IPS-NIHi7 (cell line): ENCODE data around the gene NDUFS2.
"Not testable (repeated sequence)": the region's sequence is repeated elsewhere in the genome, so short reads cannot be mapped to it uniquely, and the experiment has no call there.

Source experiments
- DNase-seq: peaks from one replicate; pipeline ENCODE4 v3.0.0; 2012; ENCODE audit warnings: mixed read lengths; ENCODE audit errors: extremely low spot score

NDUFS2 gene

DNA sequence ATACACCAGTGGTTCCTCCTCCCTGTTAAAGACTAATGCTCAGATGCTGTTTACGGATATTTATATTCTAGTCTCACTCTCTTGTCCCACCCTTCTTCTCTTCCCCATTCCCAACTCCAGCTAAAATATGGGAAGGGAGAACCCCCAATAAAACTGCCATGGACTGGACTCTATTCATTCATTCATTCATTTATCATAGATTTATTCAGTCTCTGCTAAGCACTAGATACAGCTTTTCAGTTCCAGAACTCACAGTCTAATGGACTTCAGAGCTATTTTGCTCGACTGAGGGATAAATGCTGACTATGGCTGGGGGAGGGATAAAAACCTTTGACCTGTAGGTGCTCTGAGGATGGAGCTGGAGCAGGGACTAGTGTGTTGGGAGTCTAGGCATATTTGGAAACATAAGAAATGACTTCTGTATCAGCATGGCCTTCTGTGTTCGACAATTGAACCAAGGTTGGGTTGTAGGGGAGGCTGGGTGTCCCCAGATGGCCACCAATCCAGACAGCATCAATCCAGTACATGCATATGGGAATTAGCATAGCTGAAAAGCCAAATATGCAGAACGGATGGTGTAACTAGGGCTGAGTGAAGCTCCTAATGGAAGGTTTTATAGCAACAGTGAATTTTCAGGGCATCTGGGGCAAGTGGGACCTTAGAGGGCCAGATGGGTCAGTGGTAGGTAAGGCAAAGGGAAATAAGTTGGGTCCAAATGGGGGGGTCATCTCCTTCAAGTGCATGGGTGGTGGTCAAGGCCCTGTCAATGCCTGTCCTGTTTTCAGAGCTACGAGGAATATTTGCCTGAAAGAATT lies 17.1 kb downstream of the NDUFS2 start:
- no peak for DNase-seq

GRCh38 chr1:161220002-161220401 lies 17.8 kb downstream of the NDUFS2 start:
- no peak for DNase-seq

- DNase-seq, result no peak
Measured at GRCh38 chr1:161222175-161223019, 20.2 kb downstream of the NDUFS2 start.

- DNase-seq, result no peak
Measured at GRCh38 chr1:161223805-161224694, 21.9 kb downstream of the NDUFS2 start.

DNA sequence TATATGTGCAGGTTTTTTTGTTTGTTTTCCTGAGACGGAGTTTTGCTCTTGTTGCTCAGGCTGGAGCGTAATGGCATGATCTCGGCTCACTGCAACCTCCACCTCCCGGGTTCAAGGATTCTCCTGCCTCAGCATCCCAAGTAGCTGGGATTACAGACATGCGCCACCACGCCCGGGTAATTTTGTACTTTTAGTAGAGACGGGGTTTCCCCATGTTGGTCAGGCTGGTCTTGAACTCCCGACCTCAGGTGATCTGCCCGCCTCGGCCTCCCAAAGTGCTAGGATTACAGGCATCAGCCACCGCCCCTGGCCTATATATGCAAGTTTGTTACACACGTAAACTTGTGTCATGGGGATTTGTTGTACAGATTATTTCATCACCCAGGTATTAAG lies 22.5 kb downstream of the NDUFS2 start:
- not testable (repeated sequence) for DNase-seq

GRCh38 chr1:161225178-161225533 lies 23.0 kb downstream of the NDUFS2 start:
- DNase-seq, result no peak

DNA sequence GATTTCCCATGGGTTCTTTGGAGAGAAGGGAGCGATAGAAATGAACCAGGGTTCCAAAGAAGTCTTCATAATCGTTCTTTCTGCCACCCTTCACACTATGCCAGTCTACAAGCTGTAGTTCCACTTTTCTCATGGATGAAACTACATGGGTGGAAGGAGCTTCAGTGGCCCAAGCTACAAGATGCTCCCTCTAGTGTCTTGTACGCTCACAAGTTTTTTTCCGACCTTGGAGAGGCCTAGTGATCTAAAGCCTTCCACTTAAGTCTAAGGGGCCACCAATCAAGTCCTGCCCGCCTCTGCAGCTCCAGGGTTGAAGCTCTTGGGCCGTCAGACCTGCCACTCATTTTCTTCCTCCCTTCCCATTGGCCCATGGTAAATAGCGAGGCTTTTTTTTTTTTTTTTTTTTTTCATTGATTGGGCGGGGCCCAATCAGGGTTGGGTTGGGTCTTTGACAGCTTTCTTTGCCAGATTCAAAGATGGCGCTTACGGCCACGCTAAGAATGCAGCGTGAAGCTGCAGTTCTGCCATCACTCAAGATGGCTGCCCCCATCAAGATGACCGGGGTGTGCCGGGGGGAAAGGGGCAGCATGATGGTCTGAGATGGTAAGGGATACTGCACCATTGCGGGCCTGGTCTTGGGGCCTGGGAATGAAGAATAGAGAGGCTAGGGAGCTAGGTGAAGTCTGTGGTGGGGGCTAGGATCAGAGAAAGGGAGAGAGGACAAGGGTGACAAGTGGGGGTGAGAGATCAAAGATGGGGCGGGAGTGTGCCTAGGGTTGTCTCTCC lies 23.6 kb downstream of the NDUFS2 start, which contains the start of gene TOMM40L:
TOMM40L (plus strand) TSS at position 527 of the 786 bp plus-strand sequence. CDS start 430 bp downstream, outside the sequence.
- DNase-seq, result peak; percentile 96

- DNase-seq, result no peak
Measured at GRCh38 chr1:161226320-161226711, 24.1 kb downstream of the NDUFS2 start.

DNA sequence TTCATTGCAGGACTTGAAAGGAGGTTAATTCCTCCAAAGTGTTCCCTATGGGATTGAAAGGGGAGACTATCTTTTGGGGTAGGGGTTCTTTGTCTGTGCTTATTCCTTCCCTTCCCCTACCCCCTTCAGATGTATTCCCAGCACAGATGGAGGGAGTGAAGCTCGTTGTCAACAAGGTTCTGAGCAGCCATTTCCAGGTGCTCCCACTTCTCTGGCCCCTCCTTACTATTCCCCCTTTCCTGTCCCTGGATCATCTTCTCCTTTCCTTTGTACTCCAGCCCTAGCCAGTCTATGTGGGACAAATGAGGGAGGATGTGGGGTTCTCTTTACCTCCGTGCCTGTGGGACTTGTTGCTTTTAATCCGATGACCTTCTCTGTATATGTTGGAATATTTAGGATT lies 24.6 kb downstream of the NDUFS2 start:
- no peak for DNase-seq

GRCh38 chr1:161227196-161227871 lies 25.2 kb downstream of the NDUFS2 start:
- peak; percentile 76 for DNase-seq

DNA sequence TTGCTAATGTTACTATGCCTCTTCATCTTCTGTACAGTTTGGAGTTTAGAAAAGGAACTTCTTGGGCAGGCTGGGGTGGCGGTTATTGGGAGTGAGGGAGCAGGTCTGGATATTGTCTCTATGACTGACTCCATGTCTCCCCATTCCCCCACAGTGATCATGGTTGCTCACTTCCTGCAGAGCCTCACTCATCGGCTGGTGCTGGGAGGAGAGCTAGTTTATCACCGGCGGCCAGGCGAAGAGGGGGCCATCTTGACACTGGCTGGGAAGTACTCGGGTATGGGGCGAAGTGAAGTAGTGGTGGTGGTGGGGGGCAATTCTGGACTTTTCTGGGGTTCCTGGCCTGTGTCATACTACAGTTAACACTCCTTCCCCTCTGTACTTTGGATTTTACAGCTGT lies 25.9 kb downstream of the NDUFS2 start:
- no peak for DNase-seq

DNA sequence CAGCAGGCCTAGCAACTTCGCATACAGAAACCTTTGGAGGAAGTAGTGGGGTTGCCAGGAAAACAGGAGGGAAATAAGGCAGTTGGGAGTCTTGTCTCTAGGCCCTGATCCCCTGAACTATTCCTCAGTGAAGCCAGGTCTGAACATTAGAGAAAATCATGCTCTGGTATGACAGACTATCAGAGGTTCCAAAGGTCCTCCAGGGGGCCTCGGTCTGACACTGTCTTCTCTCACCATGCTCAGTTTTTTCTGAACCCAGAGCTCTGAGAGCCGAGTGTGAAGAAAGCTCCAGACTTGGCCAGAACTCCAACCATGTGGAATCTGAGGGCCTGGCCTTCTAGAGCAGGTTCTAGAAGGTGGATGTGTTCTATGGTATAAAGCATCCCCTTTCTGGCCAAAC lies 27.7 kb downstream of the NDUFS2 start:
- DNase-seq, result peak; percentile 38

DNA sequence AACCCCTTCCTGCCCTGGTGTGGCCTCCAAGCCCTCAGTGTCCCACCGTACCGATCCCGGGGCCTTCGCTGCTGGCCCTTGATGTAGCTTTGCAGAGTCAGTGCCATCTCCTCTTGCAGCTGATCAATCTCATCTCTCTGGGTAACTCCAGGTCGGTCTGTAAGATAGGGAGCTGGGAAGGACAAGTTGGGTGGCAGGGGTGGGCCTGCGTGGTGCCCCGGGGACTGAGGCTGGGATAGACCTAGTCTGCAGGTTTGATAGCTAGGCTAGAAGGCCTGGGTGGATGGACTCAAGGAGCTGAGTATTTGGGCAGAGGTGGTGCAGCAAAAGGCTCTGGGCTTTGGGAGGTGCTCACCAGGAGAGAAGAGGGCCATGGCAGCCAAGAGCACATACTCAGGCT lies 28.6 kb downstream of the NDUFS2 start:
- no peak for DNase-seq

DNA sequence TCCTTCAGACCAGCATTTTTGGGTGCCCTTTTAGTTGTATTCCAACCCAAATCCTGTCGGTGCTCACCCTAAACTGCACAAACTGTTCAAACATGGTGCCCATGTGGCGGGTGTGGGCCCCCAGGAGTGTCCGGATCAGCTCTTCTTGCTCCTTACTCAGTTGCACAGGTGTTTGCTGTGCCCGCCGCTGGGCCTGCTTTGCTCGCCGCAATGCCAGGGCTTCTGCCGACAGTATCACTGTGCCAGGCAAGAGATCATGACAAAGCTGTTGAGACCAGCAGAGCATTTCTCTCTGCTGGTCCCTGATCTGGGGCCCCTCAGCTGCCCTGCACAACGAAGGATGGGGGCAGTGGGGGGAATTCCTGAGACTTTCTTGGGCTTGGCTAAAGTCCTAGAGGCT lies 30.9 kb downstream of the NDUFS2 start:
- no peak for DNase-seq

GRCh38 chr1:161235957-161236775 lies 34.0 kb downstream of the NDUFS2 start:
- DNase-seq, result no peak

DNA sequence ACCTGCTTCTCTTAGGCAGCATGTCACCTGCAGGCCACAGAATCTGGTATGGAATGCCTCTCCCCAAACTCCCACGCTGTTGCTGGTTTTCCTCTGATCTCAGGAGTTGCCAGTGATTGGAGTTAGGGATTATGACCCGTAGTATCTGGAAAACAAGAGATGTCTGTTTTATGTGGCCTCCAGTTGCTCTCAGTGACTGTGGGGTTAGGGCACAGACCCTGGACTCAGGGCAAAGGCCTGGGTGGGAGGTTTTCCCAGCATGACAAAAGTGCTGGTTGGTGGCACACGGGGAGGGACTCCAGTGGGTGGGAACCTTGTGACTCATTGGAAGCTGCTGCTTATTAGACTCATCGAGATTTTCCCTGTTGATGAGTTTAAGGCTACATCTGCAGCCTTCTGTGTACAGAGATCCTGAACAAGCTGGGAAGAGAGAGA lies 35.9 kb downstream of the NDUFS2 start, which contains the start of gene NR1I3:
NR1I3 (minus strand) TSS at position 165 of the 435 bp plus-strand sequence. CDS start 1,638 bp downstream, outside the sequence.
- DNase-seq, result no peak

GRCh38 chr1:161241682-161242081 lies 39.5 kb downstream of the NDUFS2 start:
- DNase-seq, result no peak

- DNase-seq, result no peak
Measured at GRCh38 chr1:161242313-161242712, 40.1 kb downstream of the NDUFS2 start.

GRCh38 chr1:161244888-161245287 lies 42.7 kb downstream of the NDUFS2 start:
- DNase-seq, result no peak
